Activated T-helper 17 cell treated with anti-CD3 and anti-CD28 coated beads, Interleukin-2, amount 50 U/mL, for 72 hours (primary cell): ENCODE data around the gene ZDHHC4. TPM values are rescaled to one million over a fixed set of nuclear protein-coding genes. Genes with fewer than 3 reads are reported as not detected.

Experiments
- ATAC-seq: fragments of 150-1000 bp; cut with Tn5 transposase; replicated peaks from 2 replicates; pipeline ENCODE4 v1.10.0; 2021; ENCODE audit warnings: mild to moderate bottlenecking, moderate library complexity
- H3K27ac Mint-ChIP-seq: one replicate; pipeline ENCODE4 v1.8.0; 2022; ENCODE audit warnings: mixed read lengths
- H3K27me3 Mint-ChIP-seq: one replicate; pipeline ENCODE4 v1.8.0; 2022; ENCODE audit warnings: mixed read lengths
- H3K36me3 Mint-ChIP-seq: one replicate; pipeline ENCODE4 v1.8.0; 2022; ENCODE audit warnings: low read depth, mild to moderate bottlenecking, mixed read lengths
- H3K4me1 Mint-ChIP-seq: one replicate; pipeline ENCODE4 v1.8.0; 2022; ENCODE audit warnings: mixed read lengths
- H3K4me3 Mint-ChIP-seq: one replicate; pipeline ENCODE4 v1.8.0; 2022; ENCODE audit warnings: mild to moderate bottlenecking, mixed read lengths
- H3K9me3 Mint-ChIP-seq: one replicate; pipeline ENCODE4 v1.8.0; 2022; ENCODE audit warnings: mixed read lengths
- total RNA-seq, 2 donors: library from RNA; stranded (reverse); gene quantifications; one replicate each; pipeline ENCODE4 v1.2.3, GENCODE V29; 2022

ZDHHC4 gene
- 10 to 100 TPM; 23.6 to 26.1 TPM for total RNA-seq

- Mint-ChIP-seq H3K36me3 (peaks cover 23% of the 10 kb centered on the region), H3K27me3 (peaks cover 3% of the 10 kb centered on the region), H3K9me3 (no peaks in the 10 kb centered on the region), H3K27ac (peak within 1 kb of the TSS; percentile 91), H3K4me1 (no peaks in the 10 kb centered on the region), H3K4me3 (peak within 1 kb of the TSS; percentile 83)
- ATAC-seq = peak; percentile 99
Measured at GRCh38 chr7:6577369-6578113, at the start of gene ZDHHC4. Gene ZDHHC4, plus strand, starts transcription at chr7:6577454. Its CDS starts 3,108 bp downstream, at chr7:6580562.

- no peaks in the 10 kb centered on the region for H3K36me3 Mint-ChIP-seq
- no peak for ATAC-seq
- H3K27ac Mint-ChIP-seq = no peak overlapping the region
- peaks cover 6% of the 10 kb centered on the region for H3K4me1 Mint-ChIP-seq
- H3K9me3 Mint-ChIP-seq = no peaks in the 10 kb centered on the region
- no peak overlapping the region for H3K4me3 Mint-ChIP-seq
- peaks cover 14% of the 10 kb centered on the region for H3K27me3 Mint-ChIP-seq
Measured at GRCh38 chr7:6528401-6529130, 48.7 kb upstream of the ZDHHC4 start.

- Mint-ChIP-seq H3K4me3 (no peak overlapping the region), H3K36me3 (no peaks in the 10 kb centered on the region), H3K9me3 (no peaks in the 10 kb centered on the region), H3K27ac (no peak overlapping the region), H3K4me1 (peaks cover 12% of the 10 kb centered on the region), H3K27me3 (peaks cover 11% of the 10 kb centered on the region)
- no peak for ATAC-seq
Measured at GRCh38 chr7:6529643-6530042, 47.6 kb upstream of the ZDHHC4 start.

- Mint-ChIP-seq H3K4me1 (peaks cover 12% of the 10 kb centered on the region), H3K36me3 (no peaks in the 10 kb centered on the region), H3K9me3 (no peaks in the 10 kb centered on the region), H3K27me3 (peaks cover 18% of the 10 kb centered on the region), H3K4me3 (peak overlapping the region; percentile 54), H3K27ac (no peak overlapping the region)
- ATAC-seq = peak; percentile 48
Measured at GRCh38 chr7:6530626-6531491, 46.4 kb upstream of the ZDHHC4 start.

- Mint-ChIP-seq H3K4me3 (peak overlapping the region; percentile 54), H3K4me1 (peaks cover 12% of the 10 kb centered on the region), H3K36me3 (no peaks in the 10 kb centered on the region), H3K27me3 (peaks cover 18% of the 10 kb centered on the region), H3K9me3 (no peaks in the 10 kb centered on the region), H3K27ac (no peak overlapping the region)
- no peak for ATAC-seq
Measured at GRCh38 chr7:6531492-6532279, 45.6 kb upstream of the ZDHHC4 start.

GRCh38 chr7:6532516-6532915 lies 44.7 kb upstream of the ZDHHC4 start:
- no peak for ATAC-seq

GRCh38 chr7:6533893-6534495 lies 43.3 kb upstream of the ZDHHC4 start:
- no peak overlapping the region for H3K27ac Mint-ChIP-seq
- no peaks in the 10 kb centered on the region for H3K36me3 Mint-ChIP-seq
- ATAC-seq = peak; percentile 79
- H3K4me1 Mint-ChIP-seq = peaks cover 6% of the 10 kb centered on the region
- no peaks in the 10 kb centered on the region for H3K9me3 Mint-ChIP-seq
- H3K4me3 Mint-ChIP-seq = peak overlapping the region; percentile 47
- peaks cover 20% of the 10 kb centered on the region for H3K27me3 Mint-ChIP-seq

More at GRCh38 chr7:6532516-6532915, 44.7 kb upstream of the ZDHHC4 start:
- no peak overlapping the region for H3K4me3 Mint-ChIP-seq
- H3K27ac Mint-ChIP-seq = no peak overlapping the region
- no peaks in the 10 kb centered on the region for H3K9me3 Mint-ChIP-seq
- no peaks in the 10 kb centered on the region for H3K36me3 Mint-ChIP-seq
- peaks cover 12% of the 10 kb centered on the region for H3K27me3 Mint-ChIP-seq
- peaks cover 6% of the 10 kb centered on the region for H3K4me1 Mint-ChIP-seq

- H3K4me3 Mint-ChIP-seq = no peak overlapping the region
- peaks cover 18% of the 10 kb centered on the region for H3K27me3 Mint-ChIP-seq
- peaks cover 6% of the 10 kb centered on the region for H3K4me1 Mint-ChIP-seq
- no peaks in the 10 kb centered on the region for H3K9me3 Mint-ChIP-seq
- H3K36me3 Mint-ChIP-seq = no peaks in the 10 kb centered on the region
- no peak overlapping the region for H3K27ac Mint-ChIP-seq
- peak; percentile 31 for ATAC-seq
Measured at GRCh38 chr7:6536262-6537260, 40.7 kb upstream of the ZDHHC4 start.

GRCh38 chr7:6542368-6542767 lies 34.9 kb upstream of the ZDHHC4 start:
- Mint-ChIP-seq H3K9me3 (no peaks in the 10 kb centered on the region), H3K27me3 (peaks cover 9% of the 10 kb centered on the region), H3K4me3 (no peak overlapping the region), H3K4me1 (no peaks in the 10 kb centered on the region), H3K36me3 (no peaks in the 10 kb centered on the region), H3K27ac (no peak overlapping the region)
- ATAC-seq = no peak

- Mint-ChIP-seq H3K27ac (no peak overlapping the region), H3K27me3 (no peaks in the 10 kb centered on the region), H3K4me3 (no peak overlapping the region), H3K36me3 (no peaks in the 10 kb centered on the region), H3K4me1 (no peaks in the 10 kb centered on the region), H3K9me3 (no peaks in the 10 kb centered on the region)
- no peak for ATAC-seq
Measured at GRCh38 chr7:6545398-6546126, 31.7 kb upstream of the ZDHHC4 start.

GRCh38 chr7:6546498-6547251 lies 30.6 kb upstream of the ZDHHC4 start:
- H3K36me3 Mint-ChIP-seq = no peaks in the 10 kb centered on the region
- no peaks in the 10 kb centered on the region for H3K27me3 Mint-ChIP-seq
- H3K4me1 Mint-ChIP-seq = no peaks in the 10 kb centered on the region
- H3K9me3 Mint-ChIP-seq = no peaks in the 10 kb centered on the region
- no peak overlapping the region for H3K4me3 Mint-ChIP-seq
- H3K27ac Mint-ChIP-seq = no peak overlapping the region
- ATAC-seq = no peak

GRCh38 chr7:6547400-6547799 lies 29.9 kb upstream of the ZDHHC4 start:
- Mint-ChIP-seq H3K36me3 (no peaks in the 10 kb centered on the region), H3K27me3 (no peaks in the 10 kb centered on the region), H3K9me3 (no peaks in the 10 kb centered on the region), H3K4me3 (no peak overlapping the region), H3K4me1 (no peaks in the 10 kb centered on the region), H3K27ac (no peak overlapping the region)
- no peak for ATAC-seq
